Measurements from ENCODE around the gene VWA3B.

Gene VWA3B

DNA sequence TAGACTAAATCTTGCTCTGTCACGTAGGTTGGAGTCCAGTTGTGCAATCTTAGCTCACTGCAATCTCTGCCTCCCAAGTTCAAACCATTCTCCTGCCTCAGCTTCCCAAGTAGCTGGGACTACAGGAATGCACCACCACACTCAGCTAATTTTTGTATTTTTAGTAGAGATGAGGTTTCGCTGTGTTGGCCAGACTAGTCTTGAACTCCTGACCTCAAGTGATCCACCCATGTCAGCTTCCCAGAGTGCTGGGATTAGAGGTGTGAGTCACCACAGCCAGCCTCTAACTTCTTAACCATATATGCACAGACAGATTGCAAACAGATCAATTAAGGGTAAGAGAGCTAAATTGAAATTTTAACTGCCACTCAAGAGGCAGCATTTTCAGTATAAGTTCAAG, 237.2 kb downstream of the VWA3B start:
- H3K9me3 ChIP-seq (ENCODE audit: control insufficient read depth, low read length): no peaks in the 10 kb centered on the region
- TF ChIP-seq, protein P1, sequence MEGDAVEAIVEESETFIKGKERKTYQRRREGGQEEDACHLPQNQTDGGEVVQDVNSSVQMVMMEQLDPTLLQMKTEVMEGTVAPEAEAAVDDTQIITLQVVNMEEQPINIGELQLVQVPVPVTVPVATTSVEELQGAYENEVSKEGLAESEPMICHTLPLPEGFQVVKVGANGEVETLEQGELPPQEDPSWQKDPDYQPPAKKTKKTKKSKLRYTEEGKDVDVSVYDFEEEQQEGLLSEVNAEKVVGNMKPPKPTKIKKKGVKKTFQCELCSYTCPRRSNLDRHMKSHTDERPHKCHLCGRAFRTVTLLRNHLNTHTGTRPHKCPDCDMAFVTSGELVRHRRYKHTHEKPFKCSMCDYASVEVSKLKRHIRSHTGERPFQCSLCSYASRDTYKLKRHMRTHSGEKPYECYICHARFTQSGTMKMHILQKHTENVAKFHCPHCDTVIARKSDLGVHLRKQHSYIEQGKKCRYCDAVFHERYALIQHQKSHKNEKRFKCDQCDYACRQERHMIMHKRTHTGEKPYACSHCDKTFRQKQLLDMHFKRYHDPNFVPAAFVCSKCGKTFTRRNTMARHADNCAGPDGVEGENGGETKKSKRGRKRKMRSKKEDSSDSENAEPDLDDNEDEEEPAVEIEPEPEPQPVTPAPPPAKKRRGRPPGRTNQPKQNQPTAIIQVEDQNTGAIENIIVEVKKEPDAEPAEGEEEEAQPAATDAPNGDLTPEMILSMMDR (IDR thresholded peaks at IDR 0.05): no peak
- no peak overlapping the region for H3K9ac ChIP-seq
- H3K4me1 ChIP-seq: no peaks in the 10 kb centered on the region
- H3K27me3 ChIP-seq (ENCODE audit: control insufficient read depth, insufficient read depth, low read length): no peaks in the 10 kb centered on the region
- H3K4me3 ChIP-seq (ENCODE audit: low read depth, low read length): no peak overlapping the region
- H2AFZ ChIP-seq: no peak overlapping the region
- H3K27ac ChIP-seq: no peak overlapping the region
- no peak overlapping the region for H3K4me2 ChIP-seq (ENCODE audit: low read length)
- H3K36me3 ChIP-seq (ENCODE audit: control insufficient read depth, insufficient read depth, low read length): no peaks in the 10 kb centered on the region
- H3K79me2 ChIP-seq: no peaks in the 10 kb centered on the region

DNA sequence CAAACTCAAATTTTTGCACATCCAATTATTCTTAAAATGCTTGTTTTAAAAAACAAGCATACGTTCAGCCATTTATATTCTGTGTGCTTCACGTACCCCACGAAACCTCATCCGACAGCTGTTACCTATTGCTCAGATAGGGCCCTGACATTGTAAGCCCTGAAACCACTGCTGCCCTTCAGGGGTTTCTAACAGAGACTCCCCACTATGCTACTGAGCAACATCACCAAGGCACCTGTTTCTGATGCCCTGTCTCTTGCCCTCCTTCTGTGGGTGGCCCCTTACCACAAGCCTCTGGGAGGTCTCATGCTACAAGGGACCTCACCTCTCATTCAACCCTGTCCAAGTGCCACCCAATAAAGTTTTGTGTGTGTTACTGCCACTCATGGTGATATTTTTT, 240.8 kb downstream of the VWA3B start:
- Histone ChIP-seq H3K9me3 (ENCODE audit: control insufficient read depth, low read length) (no peaks in the 10 kb centered on the region), H3K4me3 (ENCODE audit: low read depth, low read length) (no peak overlapping the region), H3K79me2 (no peaks in the 10 kb centered on the region), H3K27ac (no peak overlapping the region), H3K27me3 (ENCODE audit: control insufficient read depth, insufficient read depth, low read length) (no peaks in the 10 kb centered on the region), H3K36me3 (ENCODE audit: control insufficient read depth, insufficient read depth, low read length) (no peaks in the 10 kb centered on the region), H3K4me2 (ENCODE audit: low read length) (no peak overlapping the region), H3K4me1 (no peaks in the 10 kb centered on the region), H2AFZ (no peak overlapping the region), H3K9ac (no peak overlapping the region)
- TF ChIP-seq, protein P1 (IDR thresholded peaks at IDR 0.05): no peak

DNA sequence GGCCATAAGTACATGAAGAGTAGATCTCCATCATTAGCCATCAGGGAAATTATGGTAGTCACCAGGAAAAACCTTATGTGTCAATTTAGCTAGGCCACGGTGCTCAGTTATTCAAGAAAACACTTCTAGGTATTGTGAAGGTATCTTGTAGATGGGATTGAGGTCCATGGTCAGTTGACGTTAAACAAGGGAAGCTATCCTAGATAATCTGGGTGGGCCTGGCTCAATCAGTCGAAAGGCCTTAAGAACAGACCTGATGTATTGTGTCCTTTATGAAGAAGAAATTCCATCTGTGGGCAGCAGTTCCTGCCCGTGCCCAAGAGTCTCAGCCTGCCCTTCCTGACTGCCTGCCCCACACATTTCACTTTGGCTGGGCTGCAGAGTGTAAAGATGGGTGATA, 242.6 kb downstream of the VWA3B start:
- no peaks in the 10 kb centered on the region for H3K79me2 ChIP-seq
- no peaks in the 10 kb centered on the region for H3K9me3 ChIP-seq (ENCODE audit: control insufficient read depth, low read length)
- H3K9ac ChIP-seq: no peak overlapping the region
- H3K4me2 ChIP-seq (ENCODE audit: low read length): no peak overlapping the region
- no peak overlapping the region for H3K27ac ChIP-seq
- H2AFZ ChIP-seq: no peak overlapping the region
- no peaks in the 10 kb centered on the region for H3K36me3 ChIP-seq (ENCODE audit: control insufficient read depth, insufficient read depth, low read length)
- no peak overlapping the region for H3K4me3 ChIP-seq (ENCODE audit: low read depth, low read length)
- no peaks in the 10 kb centered on the region for H3K27me3 ChIP-seq (ENCODE audit: control insufficient read depth, insufficient read depth, low read length)
- H3K4me1 ChIP-seq: no peaks in the 10 kb centered on the region
- TF ChIP-seq, protein P1 (IDR thresholded peaks at IDR 0.05): no peak

DNA sequence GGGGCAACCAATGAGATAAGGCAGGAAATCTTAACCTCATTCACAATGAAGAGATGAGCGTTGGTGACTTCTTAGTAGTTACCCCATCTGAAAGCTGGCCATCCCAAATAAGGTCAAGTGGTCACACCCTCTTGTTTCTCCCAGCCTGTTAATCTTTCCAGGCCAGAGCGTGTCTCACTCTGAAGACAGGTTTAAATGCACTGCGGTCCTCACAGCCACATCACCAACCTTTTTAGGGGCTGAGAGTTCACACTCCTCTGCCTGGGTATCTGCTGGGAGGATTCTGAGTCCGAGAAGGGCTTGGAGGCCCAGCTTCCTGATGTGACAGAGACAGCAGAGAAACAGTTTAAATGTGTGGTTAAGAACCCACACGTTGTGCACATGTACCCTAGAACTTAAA, 246.0 kb downstream of the VWA3B start:
- no peaks in the 10 kb centered on the region for H3K9me3 ChIP-seq (ENCODE audit: control insufficient read depth, low read length)
- no peak overlapping the region for H3K4me2 ChIP-seq (ENCODE audit: low read length)
- no peaks in the 10 kb centered on the region for H3K79me2 ChIP-seq
- H3K4me3 ChIP-seq (ENCODE audit: low read depth, low read length): no peak overlapping the region
- H3K27ac ChIP-seq: no peak overlapping the region
- H3K27me3 ChIP-seq (ENCODE audit: control insufficient read depth, insufficient read depth, low read length): no peaks in the 10 kb centered on the region
- H2AFZ ChIP-seq: no peak overlapping the region
- H3K9ac ChIP-seq: no peak overlapping the region
- no peaks in the 10 kb centered on the region for H3K36me3 ChIP-seq (ENCODE audit: control insufficient read depth, insufficient read depth, low read length)
- TF ChIP-seq, protein P1 (IDR thresholded peaks at IDR 0.05): no peak
- H3K4me1 ChIP-seq: no peaks in the 10 kb centered on the region

DNA sequence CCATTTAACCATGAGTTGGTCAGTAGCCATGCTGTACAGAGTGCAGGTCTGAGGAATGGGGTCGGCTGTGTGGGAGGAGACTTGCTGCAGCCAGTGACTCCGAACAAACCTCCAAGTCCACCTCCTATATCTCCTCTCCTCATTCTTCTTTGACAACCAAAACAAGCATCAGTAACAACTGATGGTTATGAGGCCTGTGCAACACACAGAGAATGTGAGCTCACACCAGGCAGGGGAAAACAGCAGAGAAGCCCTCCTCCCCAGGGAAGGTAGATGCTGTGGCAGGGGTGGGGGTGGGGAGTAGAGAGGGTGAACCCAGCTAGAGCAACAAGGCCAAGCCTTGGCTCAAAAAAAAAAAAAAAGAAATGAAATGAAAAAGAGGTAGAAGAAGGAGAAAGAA, 247.0 kb downstream of the VWA3B start:
- Histone ChIP-seq H3K36me3 (ENCODE audit: control insufficient read depth, insufficient read depth, low read length) (no peaks in the 10 kb centered on the region), H3K9me3 (ENCODE audit: control insufficient read depth, low read length) (no peaks in the 10 kb centered on the region), H3K79me2 (no peaks in the 10 kb centered on the region), H3K27ac (no peak overlapping the region), H3K4me2 (ENCODE audit: low read length) (no peak overlapping the region), H2AFZ (no peak overlapping the region), H3K4me1 (no peaks in the 10 kb centered on the region), H3K27me3 (ENCODE audit: control insufficient read depth, insufficient read depth, low read length) (no peaks in the 10 kb centered on the region), H3K4me3 (ENCODE audit: low read depth, low read length) (no peak overlapping the region), H3K9ac (no peak overlapping the region)
- TF ChIP-seq, protein P1 (IDR thresholded peaks at IDR 0.05): no peak

Data from parathyroid adenoma (tissue), 2 donors.